ENCODE measurements around the gene HMX2. TPM values are rescaled to one million over a fixed set of nuclear protein-coding genes. Genes with fewer than 3 reads are reported as not detected.

Gene HMX2
- total RNA-seq, 1 experiment from 2014 or later = 0.46 TPM

GRCh38 chr10:123126246-123126645, 21.7 kb upstream of the HMX2 start:
- Histone ChIP-seq H4K20me1 (ENCODE audit: control insufficient read depth, insufficient read depth, insufficient read length) (no peaks in the 10 kb centered on the region), H3K14ac (ENCODE audit: insufficient read depth, low read length) (no peak overlapping the region), H3K4ac (ENCODE audit: low read depth, low read length) (no peak overlapping the region), H3K79me2 (ENCODE audit: insufficient read depth, low read length) (no peaks in the 10 kb centered on the region), H2BK15ac (ENCODE audit: low read depth, low read length) (no peak overlapping the region), H3K9ac (ENCODE audit: extremely low read depth, insufficient read length, low read length) (no peak overlapping the region), H4K91ac (ENCODE audit: insufficient read length, low read depth, low read length) (no peak overlapping the region), H3T11ph (ENCODE audit: low read length) (no peak overlapping the region), H3K56ac (ENCODE audit: insufficient read length, low read depth, low read length) (no peak overlapping the region), H2BK120ac (ENCODE audit: low read depth, low read length, poor library complexity, severe bottlenecking) (no peak overlapping the region), H2BK20ac (ENCODE audit: low read depth, low read length, poor library complexity, severe bottlenecking) (no peak overlapping the region), H4K8ac (replicated peaks; ENCODE audit: insufficient read length, low read depth, low read length) (no peak overlapping the region), H2AFZ (ENCODE audit: low read length) (no peak overlapping the region), H3K23ac (ENCODE audit: insufficient read length, low read depth, low read length) (no peak overlapping the region), H4K5ac (ENCODE audit: insufficient read length, low read depth, low read length) (no peak overlapping the region), H2BK5ac (ENCODE audit: insufficient read length, low read length) (no peak overlapping the region), H3K27ac (ENCODE audit: insufficient read length, low read depth, low read length) (no peak overlapping the region), H2BK12ac (ENCODE audit: insufficient read length, low read depth, low read length) (no peak overlapping the region), H3K18ac (ENCODE audit: insufficient read length, low read depth, low read length) (no peak overlapping the region), H3K27me3 (ENCODE audit: insufficient read depth, low read length) (peaks cover 8% of the 10 kb centered on the region; the same call in 1 of the 2 replicates), H2AK5ac (ENCODE audit: insufficient read length, low read length) (no peak overlapping the region), H3K23me2 (ENCODE audit: insufficient read length, low read depth, low read length, poor library complexity, severe bottlenecking) (no peaks in the 10 kb centered on the region), H3K9me3 (ENCODE audit: control insufficient read depth, low read depth, low read length) (no peaks in the 10 kb centered on the region), H3K4me1 (ENCODE audit: insufficient read depth, low read length) (no peaks in the 10 kb centered on the region), H3K4me2 (ENCODE audit: insufficient read depth, insufficient read length, low read length) (no peak overlapping the region), H3K79me1 (ENCODE audit: insufficient read depth, low read depth, low read length, poor library complexity, severe bottlenecking) (no peaks in the 10 kb centered on the region)
- no peaks in the 10 kb centered on the region; a peak in 1 of 5 replicates for H3K9me3 Mint-ChIP-seq
- no peaks in the 10 kb centered on the region for H3K36me3 Mint-ChIP-seq (ENCODE audit: insufficient read depth in 1 of 3, low read depth in 3 of 3)
- WGBS (ENCODE audit: extremely low coverage, insufficient read length, low lambda C conversion rate) = no CpG with 5 or more reads among the region's 5 CpGs
- TF ChIP-seq CTCF (conservative IDR thresholded peaks at IDR 0.05) = no peak
- DNase-seq = no peak
- H3K27ac Mint-ChIP-seq = no peak overlapping the region
- H3K27me3 Mint-ChIP-seq (ENCODE audit: low read depth) = peaks cover 76% of the 10 kb centered on the region
- 0 out of 4 replicates have a peak, but pooled peaks cover 0 to 4% of the 10 kb centered on the region in 2 experiments for H3K4me1 Mint-ChIP-seq
- no peak overlapping the region for H3K4me3 Mint-ChIP-seq
